Esophagus (tissue), 2 donors: ENCODE results near the gene TMEM11. TPM values are rescaled to one million over a fixed set of nuclear protein-coding genes. Genes with fewer than 3 reads are reported as not detected.

Experiments used
- H3K27ac ChIP-seq, 2 donors: one replicate each; pipeline ENCODE4 v1.5.1; 2013; ENCODE audit warnings: low read depth in 2 of 2, mild to moderate bottlenecking in 2 of 2, inconsistent platforms in 1 of 2, low read length in 1 of 2, moderate library complexity in 1 of 2
- H3K27me3 ChIP-seq, 2 donors: one replicate each; pipeline ENCODE4 v1.6.1; 2013; ENCODE audit warnings: low read length in 2 of 2, control low read depth in 1 of 2, mild to moderate bottlenecking in 1 of 2; ENCODE audit not compliant: insufficient read depth in 2 of 2, control insufficient read depth in 1 of 2
- H3K36me3 ChIP-seq, 2 donors: one replicate each; pipeline ENCODE4 v1.6.1; 2013; ENCODE audit warnings: low read length in 1 of 2; ENCODE audit not compliant: control insufficient read depth in 2 of 2, insufficient read depth in 2 of 2
- H3K4me1 ChIP-seq, 2 donors: one replicate each; pipeline ENCODE4 v1.6.1; 2013; ENCODE audit warnings: low read length in 1 of 2; ENCODE audit not compliant: control insufficient read depth in 2 of 2, insufficient read depth in 2 of 2
- H3K4me3 ChIP-seq, 2 donors: one replicate each; pipeline ENCODE4 v1.5.1; 2013; ENCODE audit warnings: low read length in 2 of 2, mild to moderate bottlenecking in 2 of 2, low read depth in 1 of 2, moderate library complexity in 1 of 2
- H3K9me3 ChIP-seq, 2 donors: one replicate each; pipeline ENCODE4 v1.6.1; 2013; ENCODE audit warnings: mild to moderate bottlenecking in 2 of 2, low read depth in 1 of 2, low read length in 1 of 2, moderate library complexity in 1 of 2; ENCODE audit not compliant: control insufficient read depth in 2 of 2, insufficient read depth in 1 of 2
- WGBS, 2 donors: extraction: QIAGEN DNeasy Blood & Tissue Kit; methylation state at CpG; one replicate each; pipeline ENCODE4 v1.1.7; 2013; 5-methylcytosine and 5-hydroxymethylcytosine counted together
- polyA plus RNA-seq, 2 donors: library from polyadenylated mRNA; stranded (reverse); fragments of 200-250 nt; gene quantifications; one replicate each; pipeline ENCODE4 v1.2.3, GENCODE V29; 2013
- donor health status: healthy with polysubstance abuse.
- donor health status: Bipolar disorder and iron deficiency.

Gene TMEM11
- polyA plus RNA-seq, 2 donors, result 28.0 TPM

DNA sequence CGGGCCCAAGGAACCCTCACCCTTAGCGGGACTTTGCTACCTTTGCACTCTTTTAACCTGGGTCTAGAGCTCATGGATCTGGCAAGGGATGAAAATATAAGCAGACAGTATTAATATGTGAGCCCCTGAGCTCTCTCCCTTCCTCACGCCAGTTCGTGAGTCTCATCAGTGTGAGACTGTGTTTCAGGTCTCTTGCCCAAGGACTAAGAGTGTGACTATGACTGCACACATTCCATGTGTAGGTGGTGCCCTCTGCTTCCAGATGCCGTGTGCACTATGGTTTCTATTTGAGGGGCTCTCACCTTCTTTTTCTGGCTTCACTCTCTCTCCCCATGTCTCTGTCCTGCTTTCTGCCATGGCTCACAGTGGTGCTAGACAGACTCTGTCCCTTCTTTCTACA, 46.7 kb downstream of the TMEM11 start:
- peaks cover 0 to 3% of the 10 kb centered on the region in 2 donors for H3K36me3 ChIP-seq
- no peak overlapping the region for H3K4me3 ChIP-seq
- H3K9me3 ChIP-seq, result peaks cover 0 to 2% of the 10 kb centered on the region in 2 donors
- no peaks in the 10 kb centered on the region for H3K27me3 ChIP-seq
- WGBS, 2 donors, result 76 to 79% methylated on average over 5 of the region's 5 CpGs
- no peak overlapping the region for H3K27ac ChIP-seq
- H3K4me1 ChIP-seq, result no peaks in the 10 kb centered on the region

GRCh38 chr17:21166595-21167210, 47.3 kb downstream of the TMEM11 start:
- Histone ChIP-seq H3K27ac (no peak overlapping the region), H3K4me3 (no peak overlapping the region), H3K4me1 (no peaks in the 10 kb centered on the region), H3K9me3 (peaks cover 0 to 2% of the 10 kb centered on the region in 2 donors), H3K36me3 (peaks cover 0 to 3% of the 10 kb centered on the region in 2 donors), H3K27me3 (no peaks in the 10 kb centered on the region)
- WGBS, 2 donors, result 67 to 75% methylated on average over 5 of the region's 5 CpGs

DNA sequence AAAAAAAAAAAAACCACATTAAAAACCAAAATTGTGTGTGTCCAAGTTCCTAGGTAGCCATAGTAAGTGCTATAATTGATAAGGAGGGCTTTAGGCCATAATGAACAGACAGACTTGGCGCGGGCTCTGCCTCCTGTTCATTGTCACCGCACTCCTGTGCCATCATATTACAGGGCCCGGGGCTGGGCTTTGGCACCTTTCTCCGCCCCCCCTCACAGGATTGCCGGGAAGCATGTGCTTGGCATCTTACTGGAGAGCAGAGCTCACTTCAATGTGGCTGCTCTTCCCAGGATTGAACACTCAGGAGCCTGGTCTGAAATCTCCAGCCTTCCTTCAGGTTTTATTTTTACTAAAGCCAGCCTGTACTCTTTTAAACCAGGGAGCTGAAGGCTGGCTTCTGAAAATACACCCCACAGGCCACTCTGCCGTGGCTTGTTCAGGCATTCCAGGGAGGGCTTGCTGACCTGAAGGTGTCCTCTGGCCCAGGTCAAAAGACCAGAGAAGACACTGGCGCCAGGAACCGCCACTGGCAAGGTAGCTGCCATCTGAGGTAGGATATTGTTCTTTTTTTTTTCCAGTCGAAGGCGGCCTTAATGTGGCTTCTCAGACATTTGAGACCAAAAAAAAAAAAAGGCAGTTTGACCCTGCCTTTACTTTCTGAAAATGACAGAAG, 47.9 kb downstream of the TMEM11 start:
- no peaks in the 10 kb centered on the region for H3K4me1 ChIP-seq
- H3K36me3 ChIP-seq, result peaks cover 0 to 3% of the 10 kb centered on the region in 2 donors
- 85 to 87% methylated on average over 11 of the region's 11 CpGs for WGBS, 2 donors
- H3K9me3 ChIP-seq, result peaks cover 0 to 2% of the 10 kb centered on the region in 2 donors
- H3K27ac ChIP-seq, result no peak overlapping the region
- no peaks in the 10 kb centered on the region for H3K27me3 ChIP-seq
- no peak overlapping the region for H3K4me3 ChIP-seq

- Histone ChIP-seq H3K27me3 (no peaks in the 10 kb centered on the region), H3K4me3 (no peak overlapping the region), H3K9me3 (peaks cover 0 to 2% of the 10 kb centered on the region in 2 donors), H3K36me3 (peaks cover 0 to 3% of the 10 kb centered on the region in 2 donors), H3K27ac (no peak overlapping the region), H3K4me1 (no peaks in the 10 kb centered on the region)
- WGBS, 2 donors, result 78 to 79% methylated on average over 5 of the region's 5 CpGs
Measured at GRCh38 chr17:21164620-21165019, 49.3 kb downstream of the TMEM11 start.

GRCh38 chr17:21164216-21164615, 49.7 kb downstream of the TMEM11 start:
- no peaks in the 10 kb centered on the region for H3K4me1 ChIP-seq

DNA sequence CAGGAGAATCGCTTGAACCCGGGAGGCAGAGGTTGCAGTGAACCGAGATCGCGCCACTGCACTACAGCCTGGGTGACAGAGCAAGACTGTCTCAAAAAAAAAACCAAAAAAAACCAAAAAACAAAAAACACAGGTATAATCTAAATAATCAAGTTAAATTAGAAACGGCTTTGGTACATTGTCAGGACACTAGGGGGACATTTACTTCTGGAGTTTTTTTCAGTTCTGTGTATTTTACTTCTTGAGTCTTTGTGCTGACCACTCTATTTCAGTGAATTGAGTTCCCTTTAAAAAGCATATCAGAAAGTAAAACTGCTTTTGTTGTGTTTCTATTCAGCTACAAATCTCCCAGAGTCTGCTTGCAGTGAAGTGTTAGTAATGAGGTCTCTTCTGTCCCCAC, 50.9 kb downstream of the TMEM11 start:
- no peak overlapping the region for H3K4me3 ChIP-seq
- no peaks in the 10 kb centered on the region for H3K36me3 ChIP-seq
- 93 to 97% methylated on average over 6 of the region's 6 CpGs for WGBS, 2 donors
- no peak overlapping the region for H3K27ac ChIP-seq
- H3K9me3 ChIP-seq, result no peaks in the 10 kb centered on the region
- no peaks in the 10 kb centered on the region for H3K4me1 ChIP-seq
- H3K27me3 ChIP-seq, result no peaks in the 10 kb centered on the region

More at GRCh38 chr17:21164216-21164615, 49.7 kb downstream of the TMEM11 start:
- H3K27ac ChIP-seq, result no peak overlapping the region
- H3K9me3 ChIP-seq, result no peaks in the 10 kb centered on the region
- H3K36me3 ChIP-seq, result peaks cover 0 to 3% of the 10 kb centered on the region in 2 donors
- H3K4me3 ChIP-seq, result no peak overlapping the region
- 91 to 93% methylated on average over 6 of the region's 6 CpGs for WGBS, 2 donors
- H3K27me3 ChIP-seq, result no peaks in the 10 kb centered on the region

- Histone ChIP-seq H3K4me3 (no peak overlapping the region), H3K36me3 (no peaks in the 10 kb centered on the region), H3K27me3 (no peaks in the 10 kb centered on the region), H3K27ac (peak overlapping the region in 1 of 2 donors; percentile 21), H3K4me1 (no peaks in the 10 kb centered on the region), H3K9me3 (no peaks in the 10 kb centered on the region)
- 59 to 61% methylated on average over 2 of the region's 2 CpGs for WGBS, 2 donors
Measured at GRCh38 chr17:21162394-21162775, 51.6 kb downstream of the TMEM11 start.

GRCh38 chr17:21161498-21162393, 52.2 kb downstream of the TMEM11 start:
- H3K27ac ChIP-seq, result no peak overlapping the region
- no peaks in the 10 kb centered on the region for H3K9me3 ChIP-seq
- no peaks in the 10 kb centered on the region for H3K4me1 ChIP-seq
- H3K4me3 ChIP-seq, result no peak overlapping the region
- 44 to 53% methylated on average over 7 of the region's 7 CpGs for WGBS, 2 donors
- H3K36me3 ChIP-seq, result no peaks in the 10 kb centered on the region
- H3K27me3 ChIP-seq, result no peaks in the 10 kb centered on the region

- Histone ChIP-seq H3K4me1 (no peaks in the 10 kb centered on the region), H3K9me3 (no peaks in the 10 kb centered on the region), H3K36me3 (no peaks in the 10 kb centered on the region), H3K27me3 (no peaks in the 10 kb centered on the region), H3K4me3 (no peak overlapping the region), H3K27ac (no peak overlapping the region)
Measured at GRCh38 chr17:21160401-21160800, 53.6 kb downstream of the TMEM11 start.
